ENCODE results near the gene LBX2.

LBX2 gene

GRCh38 chr2:74525717-74526648 lies 26.6 kb upstream of the LBX2 start, which contains the start of gene DQX1:
TSS of gene DQX1 (minus strand) at chr2:74526231. CDS start at chr2:74525729, 502 bp downstream.
- DNase-seq: peak; percentile 38

- DNase-seq: no peak
Observed at GRCh38 chr2:74524955-74525716, 25.7 kb upstream of the LBX2 start.

- DNase-seq: no peak
Observed at GRCh38 chr2:74524005-74524404, 24.6 kb upstream of the LBX2 start.

- no peak for DNase-seq
Observed at GRCh38 chr2:74522516-74522915, 23.1 kb upstream of the LBX2 start.

GRCh38 chr2:74516650-74517049 lies 17.2 kb upstream of the LBX2 start:
- no peak for DNase-seq

- DNase-seq: peak; percentile 87
Observed at GRCh38 chr2:74515981-74516633, 16.7 kb upstream of the LBX2 start.

- DNase-seq: no peak
Observed at GRCh38 chr2:74515271-74515980, 16.0 kb upstream of the LBX2 start.

- DNase-seq: no peak
Observed at GRCh38 chr2:74514368-74515270, 15.2 kb upstream of the LBX2 start, which contains the start of gene TLX2. TSS of gene TLX2 (plus strand) at chr2:74514450. CDS start at chr2:74514807, 357 bp downstream.

- DNase-seq: peak; percentile 49
Observed at GRCh38 chr2:74513605-74514367, 14.4 kb upstream of the LBX2 start.

- DNase-seq: no peak
Observed at GRCh38 chr2:74512744-74513604, 13.6 kb upstream of the LBX2 start.

- no peak for DNase-seq
Observed at GRCh38 chr2:74511104-74511989, 11.9 kb upstream of the LBX2 start.

GRCh38 chr2:74510272-74510671 lies 10.9 kb upstream of the LBX2 start:
- DNase-seq: no peak

- no peak for DNase-seq
Observed at GRCh38 chr2:74507926-74508520, 8.6 kb upstream of the LBX2 start.

- peak; percentile 99 for DNase-seq
Observed at GRCh38 chr2:74507145-74507925, 7.9 kb upstream of the LBX2 start, which contains the start of gene PCGF1. TSS of gene PCGF1 (minus strand) at chr2:74507695. CDS start at chr2:74507668, 27 bp downstream.

GRCh38 chr2:74505448-74506246 lies 6.2 kb upstream of the LBX2 start:
- DNase-seq: no peak

- DNase-seq: no peak
Observed at GRCh38 chr2:74504591-74504990, 5.2 kb upstream of the LBX2 start.
